ENCODE measurements around the gene DPT.

The DPT gene

DNA sequence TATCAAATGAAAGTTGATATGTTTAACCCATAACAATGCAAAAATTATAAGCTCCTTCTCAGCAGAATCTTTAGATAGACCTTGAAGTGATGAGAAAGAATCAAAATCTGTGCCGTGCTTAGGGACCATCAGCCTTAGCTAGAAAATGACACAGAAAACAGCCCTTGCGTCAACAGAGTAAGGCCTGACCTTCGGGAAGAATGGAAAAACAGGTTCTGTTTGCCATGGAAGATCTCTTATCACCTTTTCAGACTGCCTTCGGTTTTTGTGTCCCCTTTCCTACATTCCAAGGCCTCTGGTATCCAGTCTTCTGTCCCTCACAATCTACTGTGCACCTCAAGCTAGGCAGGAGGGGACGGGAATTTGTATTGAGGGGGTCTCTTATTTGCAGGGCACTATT lies 37.6 kb upstream of the DPT start:
- TF ChIP-seq CTCF (conservative IDR thresholded peaks at IDR 0.05), result no peak
- TF ChIP-seq ZFX (IDR thresholded peaks at IDR 0.05), result no peak

DNA sequence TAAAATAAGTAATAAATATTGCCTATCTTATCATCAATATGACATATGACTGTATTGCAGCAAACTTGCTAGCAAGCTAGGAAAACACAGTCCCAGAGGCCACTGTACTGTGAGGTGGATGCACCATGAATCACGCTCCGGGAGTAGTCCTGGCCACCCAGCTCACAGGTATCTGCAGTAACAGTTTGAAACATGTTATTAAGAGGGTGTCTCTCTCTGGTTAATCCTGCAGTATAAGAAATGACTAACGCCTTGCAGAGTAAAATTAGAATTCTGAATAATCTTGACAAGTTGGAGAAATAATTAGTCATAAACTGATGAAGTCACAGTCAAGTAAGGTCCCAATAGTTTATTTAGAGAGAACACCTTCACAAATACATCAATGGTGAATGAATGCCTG lies 34.0 kb upstream of the DPT start:
- TF ChIP-seq ZFX (IDR thresholded peaks at IDR 0.05) (no peak), CTCF (conservative IDR thresholded peaks at IDR 0.05) (no peak)
- H3K27ac ChIP-seq, result no peak overlapping the region

More for the DNA sequence above, 37.6 kb upstream of the DPT start:
- no peak overlapping the region; the same call in 1 of the 2 replicates for H3K27ac ChIP-seq

DNA sequence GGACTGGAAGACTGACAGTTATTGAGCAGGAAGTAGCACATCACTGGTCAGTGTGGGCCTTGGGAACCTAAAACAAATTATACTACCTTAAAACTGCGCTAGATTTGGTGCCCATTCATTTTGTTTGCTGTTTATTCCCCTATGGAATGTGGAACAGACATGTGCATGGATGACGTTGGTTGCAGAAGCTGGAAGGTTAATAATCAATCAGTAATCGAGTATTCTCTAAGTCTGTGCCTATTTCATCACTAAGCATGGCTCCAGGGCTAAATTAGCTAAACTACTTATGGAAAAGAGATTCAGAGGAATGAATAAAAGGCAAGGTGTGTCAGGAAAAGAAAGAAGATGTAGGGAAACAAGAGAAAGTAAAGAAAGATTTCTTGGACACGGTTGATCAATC lies 33.5 kb upstream of the DPT start:
- H3K27ac ChIP-seq, result no peak overlapping the region
- no peak for TF ChIP-seq ZFX (IDR thresholded peaks at IDR 0.05)
- no peak for TF ChIP-seq CTCF (conservative IDR thresholded peaks at IDR 0.05)

DNA sequence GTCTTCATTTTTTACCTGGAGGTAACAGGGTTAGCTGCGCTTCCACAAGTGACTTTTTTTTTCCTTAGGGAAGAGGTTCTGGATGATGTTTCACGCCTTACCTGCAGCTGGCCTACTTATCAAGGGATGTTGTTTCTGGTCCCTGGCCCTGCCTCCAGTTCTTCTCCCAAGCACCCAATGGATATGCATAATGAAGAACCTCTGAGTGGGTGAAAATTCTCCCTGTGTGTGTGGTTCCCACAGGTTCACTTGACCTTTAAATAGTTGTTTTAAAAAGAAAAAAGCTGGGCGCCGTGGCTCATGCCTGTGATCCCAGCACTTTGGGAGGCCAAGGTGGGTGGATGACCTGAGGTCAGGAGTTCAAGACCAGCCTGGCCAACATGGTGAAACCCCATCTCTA lies 31.8 kb upstream of the DPT start:
- TF ChIP-seq ZFX (IDR thresholded peaks at IDR 0.05), result no peak
- no peak for TF ChIP-seq CTCF (conservative IDR thresholded peaks at IDR 0.05)
- H3K27ac ChIP-seq, result no peak overlapping the region

DNA sequence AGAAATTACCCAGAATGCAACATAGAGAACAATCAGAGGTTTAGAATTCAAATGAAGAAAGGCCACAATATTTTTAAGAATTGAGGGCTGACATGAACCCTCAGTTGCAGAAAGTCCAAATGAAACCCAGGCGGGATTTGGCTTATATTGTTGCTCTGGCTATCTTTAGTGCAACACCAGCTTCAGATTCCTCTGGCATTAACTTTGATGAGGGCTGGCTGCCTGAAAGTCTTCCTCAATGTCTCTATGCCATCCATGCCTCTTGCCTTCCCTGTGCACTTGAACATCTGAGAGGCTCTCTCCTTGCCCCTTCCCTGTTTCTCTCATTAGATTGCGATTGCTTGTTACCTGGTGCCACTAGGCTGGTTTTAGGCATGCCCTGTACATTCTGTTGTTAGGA lies 31.2 kb upstream of the DPT start:
- no peak for TF ChIP-seq CTCF (conservative IDR thresholded peaks at IDR 0.05)
- H3K27ac ChIP-seq, result no peak overlapping the region

- TF ChIP-seq ZFX (IDR thresholded peaks at IDR 0.05) (no peak), CTCF (conservative IDR thresholded peaks at IDR 0.05) (no peak)
- no peak overlapping the region for H3K27ac ChIP-seq
These were observed 30.1 kb upstream of the DPT start for GRCh38 chr1:168759077-168759476.

DNA sequence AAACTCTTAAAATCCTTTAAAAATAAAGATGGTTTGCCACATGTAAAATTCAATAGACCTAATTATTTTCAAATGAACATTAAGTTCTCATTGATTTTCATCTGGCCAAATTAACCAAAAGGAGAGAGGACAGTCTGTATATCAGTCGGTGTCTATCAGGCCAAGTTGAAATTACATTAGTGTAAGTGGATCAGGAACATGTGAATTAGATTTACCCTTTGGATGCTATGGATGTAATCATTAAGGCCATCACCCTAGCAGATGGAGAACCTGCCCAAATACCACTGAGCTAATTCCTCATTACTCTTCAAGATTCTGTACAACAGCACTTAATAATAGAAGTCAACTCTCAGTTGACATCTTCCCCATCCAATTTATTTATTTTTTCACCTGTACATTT lies 29.5 kb upstream of the DPT start:
- TF ChIP-seq ZFX (IDR thresholded peaks at IDR 0.05) (no peak), CTCF (conservative IDR thresholded peaks at IDR 0.05) (no peak)

More for the DNA sequence above, 29.5 kb upstream of the DPT start:
- no peak overlapping the region for H3K27ac ChIP-seq
